GM21786 (cell line): ENCODE measurements around the gene SH3YL1.
"Not testable (repeated sequence)": the region's sequence is repeated elsewhere in the genome, so short reads cannot be mapped to it uniquely, and the experiment has no call there.

Source experiments
- ATAC-seq: cut with Tn5 transposase; IDR thresholded peaks from one replicate; pipeline ENCODE4 v1.9.1; 2021; ENCODE audit not compliant: unreplicated experiment

SH3YL1 gene

GRCh38 chr2:184695-185094 lies 79.1 kb downstream of the SH3YL1 start:
- ATAC-seq = no peak

- no peak for ATAC-seq
Observed at GRCh38 chr2:182509-183122, 81.2 kb downstream of the SH3YL1 start.

GRCh38 chr2:180311-180710 lies 83.5 kb downstream of the SH3YL1 start:
- ATAC-seq = no peak

GRCh38 chr2:179886-180285 lies 83.9 kb downstream of the SH3YL1 start:
- no peak for ATAC-seq

GRCh38 chr2:177733-178132 lies 86.1 kb downstream of the SH3YL1 start:
- no peak for ATAC-seq

GRCh38 chr2:176917-177316 lies 86.9 kb downstream of the SH3YL1 start:
- ATAC-seq = no peak

DNA sequence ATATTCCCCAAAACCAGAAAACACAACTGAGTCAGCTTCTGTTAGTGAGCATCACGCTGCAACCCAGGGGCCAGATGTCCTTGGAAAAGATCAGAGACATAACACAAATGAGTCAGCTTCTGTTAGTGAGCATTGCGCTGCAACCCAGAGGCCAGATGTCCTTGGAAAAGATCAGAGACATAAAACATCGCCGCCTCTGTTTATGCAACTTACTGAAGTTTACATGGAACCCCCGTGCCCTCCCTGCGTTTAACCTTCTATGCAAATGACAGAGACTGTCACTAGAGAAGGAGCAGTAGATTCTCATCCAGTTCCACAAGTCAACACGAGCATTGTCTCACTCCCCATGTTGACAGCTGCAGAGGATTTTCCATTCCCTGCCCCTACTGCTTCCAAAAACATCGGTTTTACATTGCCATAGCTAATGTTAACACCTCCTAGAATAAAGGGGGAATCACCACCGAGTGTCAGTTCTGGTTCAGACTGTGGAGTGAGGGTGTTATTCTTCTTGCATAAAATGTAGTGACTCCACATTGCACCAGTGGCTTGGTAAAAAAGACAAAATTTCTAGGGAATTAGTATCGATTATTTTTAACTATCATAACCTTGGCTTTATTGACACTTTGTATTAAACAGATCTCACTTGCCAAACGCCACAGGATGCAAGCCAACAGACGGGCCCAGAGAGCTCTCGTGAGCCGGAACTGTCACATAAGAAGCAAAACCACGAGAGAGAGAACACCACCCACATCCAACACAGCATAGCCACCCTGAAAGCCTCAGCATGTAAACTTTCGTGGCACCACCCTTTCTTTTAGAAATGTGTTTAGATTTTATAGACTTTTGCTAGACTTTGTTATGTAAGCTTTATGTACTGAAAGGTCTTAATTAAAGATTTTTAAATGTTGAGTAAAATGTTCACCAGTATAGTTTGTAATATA lies 87.7 kb downstream of the SH3YL1 start:
- ATAC-seq = no peak

DNA sequence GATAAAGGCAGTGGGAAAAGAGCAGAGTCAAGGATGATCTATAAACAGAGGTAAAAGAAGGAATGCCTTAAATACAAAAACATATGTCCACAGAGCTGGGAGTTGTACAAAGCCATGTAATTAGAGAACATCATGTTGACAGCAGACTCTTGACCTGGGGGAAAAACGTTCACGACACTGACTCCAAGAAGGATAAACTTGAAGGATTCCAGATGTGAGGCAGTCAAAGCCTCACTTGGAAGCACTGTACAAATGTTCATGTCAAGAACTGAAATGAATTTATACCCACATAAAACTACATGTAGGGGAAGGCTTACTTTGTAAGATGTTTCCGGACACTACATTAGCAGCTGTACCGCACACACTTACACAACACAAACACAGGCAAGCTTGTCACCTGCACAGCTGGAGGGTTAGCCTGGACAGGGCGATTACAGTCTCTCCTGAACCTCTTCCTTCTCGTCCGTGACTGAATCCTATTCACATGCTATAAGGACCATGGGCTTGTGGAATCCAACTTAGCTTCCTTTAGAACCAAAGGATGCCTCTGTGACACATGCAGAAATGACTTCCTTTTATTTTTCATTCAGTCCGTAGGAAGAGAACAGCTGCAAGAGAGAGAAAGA lies 88.6 kb downstream of the SH3YL1 start:
- ATAC-seq = no peak

- ATAC-seq = not testable (repeated sequence)
Observed at GRCh38 chr2:172120-172519, 91.7 kb downstream of the SH3YL1 start.

GRCh38 chr2:169741-170140 lies 94.1 kb downstream of the SH3YL1 start:
- no peak for ATAC-seq
